HL-60 (cell line): ENCODE results near the gene MOAP1.

Experiments
- DNase-seq, 2 experiments: peaks; one replicate each; pipeline ENCODE4 v3.0.0-alpha.2; 2010 to 2020; ENCODE audit warnings: low read depth in 1 of 2, low spot score in 1 of 2
- H3K27ac ChIP-seq: fragments of 250-450 bp; sonication (Bioruptor Pico); replicated peaks from 2 replicates; pipeline ENCODE4 v1.5.1; 2020; ENCODE audit warnings: mild to moderate bottlenecking, moderate library complexity
- H3K27me3 ChIP-seq: fragments of 250-450 bp; sonication (Bioruptor Pico); 2 replicates; pipeline ENCODE4 v1.5.1; 2021; ENCODE audit warnings: mild to moderate bottlenecking, moderate library complexity; ENCODE audit not compliant: insufficient read depth, poor library complexity, severe bottlenecking
- H3K4me3 ChIP-seq: replicated peaks from 2 replicates; pipeline ENCODE4 v1.5.1; 2011; ENCODE audit warnings: mild to moderate bottlenecking, control low read depth, low read length; ENCODE audit not compliant: insufficient read depth
- CTCF ChIP-seq: IDR thresholded peaks from one replicate; pipeline ENCODE4 v1.5.1; 2011; ENCODE audit warnings: low read length, control low read depth, inconsistent platforms; ENCODE audit not compliant: insufficient read depth
- GABPA ChIP-seq: IDR thresholded peaks from 2 replicates; pipeline ENCODE4 v1.6.1; 2012; ENCODE audit warnings: low read depth
- POLR2AphosphoS5 ChIP-seq: IDR thresholded peaks from 2 replicates; pipeline ENCODE4 v1.6.1; 2012; ENCODE audit warnings: low read depth
- REST ChIP-seq: IDR thresholded peaks from 2 replicates; pipeline ENCODE4 v1.6.1; 2012; ENCODE audit warnings: low read depth; ENCODE audit not compliant: insufficient replicate concordance
- SPI1 ChIP-seq: IDR thresholded peaks from 2 replicates; pipeline ENCODE4 v1.6.1; 2012; ENCODE audit warnings: low read depth, mild to moderate bottlenecking, borderline replicate concordance

MOAP1 gene

GRCh38 chr14:93150227-93151208 is 34.2 kb downstream of the MOAP1 start:
- Histone ChIP-seq H3K4me3 (no peak overlapping the region), H3K27ac (no peak overlapping the region), H3K27me3 (no peaks in the 10 kb centered on the region)
- no peak for TF ChIP-seq CTCF
- no peak for TF ChIP-seq GABPA
- TF ChIP-seq SPI1 = no peak
- TF ChIP-seq REST = no peak
- TF ChIP-seq POLR2AphosphoS5 = no peak
- no peak for DNase-seq

- no peaks in the 10 kb centered on the region for H3K27me3 ChIP-seq
- TF ChIP-seq CTCF (no peak), SPI1 (no peak), REST (no peak), GABPA (no peak), POLR2AphosphoS5 (no peak)
These were observed 35.7 kb downstream of the MOAP1 start for GRCh38 chr14:93148979-93149378.

GRCh38 chr14:93146119-93146518 is 38.6 kb downstream of the MOAP1 start:
- H3K27me3 ChIP-seq = no peaks in the 10 kb centered on the region
- H3K27ac ChIP-seq = no peak overlapping the region
- no peak overlapping the region for H3K4me3 ChIP-seq
- TF ChIP-seq REST (no peak), POLR2AphosphoS5 (no peak), CTCF (no peak), GABPA (no peak), SPI1 (no peak)
- DNase-seq = no peak

More at GRCh38 chr14:93148979-93149378, 35.7 kb downstream of the MOAP1 start:
- Histone ChIP-seq H3K27ac (no peak overlapping the region), H3K4me3 (no peak overlapping the region)
- no peak for DNase-seq
